SW 1271 (cell line): Measurements from ENCODE around the gene INHBC.

Source experiments
- DNase-seq, 2 experiments: peaks; one replicate each; lab custom pipeline; 2025; lab: John Stamatoyannopoulos, UW

Gene INHBC

DNA sequence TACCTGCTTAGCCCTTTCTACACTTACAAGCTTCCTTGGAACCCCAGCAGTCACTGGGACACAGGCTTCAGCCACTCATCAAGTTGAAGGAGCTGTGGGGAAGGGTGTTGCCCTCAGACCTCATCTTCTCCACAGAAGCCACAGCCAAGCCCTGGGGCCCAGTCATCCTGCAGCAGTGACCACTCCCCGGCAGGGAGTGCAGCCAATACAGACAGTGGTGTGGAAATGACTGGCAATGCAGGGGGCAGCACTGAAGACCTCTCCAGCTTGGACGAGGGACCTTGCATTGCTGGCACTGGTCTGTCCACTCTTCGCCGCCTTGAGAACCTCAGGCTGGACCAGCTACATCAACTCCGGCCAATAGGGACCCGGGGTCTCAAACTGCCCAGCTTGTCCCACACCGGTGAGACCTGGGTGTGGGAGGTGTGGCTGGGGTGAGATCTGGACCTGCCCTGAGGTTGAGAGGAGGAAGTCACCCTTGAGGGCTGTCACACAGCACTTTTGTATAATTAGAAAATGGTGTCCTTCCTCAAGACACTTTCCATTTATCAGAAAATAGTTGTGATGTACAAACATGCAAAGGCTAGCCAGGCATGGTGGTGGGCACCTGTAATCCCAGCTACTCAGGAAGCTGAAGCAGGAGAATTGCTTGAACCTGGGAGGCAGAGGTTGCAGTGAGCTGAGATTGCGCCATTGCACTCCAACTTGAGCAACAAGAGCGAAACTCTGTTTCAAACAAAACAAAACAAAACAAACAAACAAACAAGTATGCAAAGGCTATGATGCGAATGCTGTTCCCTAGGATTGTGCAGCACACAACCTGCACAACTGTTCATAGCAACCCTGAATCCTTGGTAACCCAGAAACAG is 34.9 kb downstream of the INHBC start:
- no peak for DNase-seq

- no peak for DNase-seq
Measured at GRCh38 chr12:57470286-57470969, 35.8 kb downstream of the INHBC start.

DNA sequence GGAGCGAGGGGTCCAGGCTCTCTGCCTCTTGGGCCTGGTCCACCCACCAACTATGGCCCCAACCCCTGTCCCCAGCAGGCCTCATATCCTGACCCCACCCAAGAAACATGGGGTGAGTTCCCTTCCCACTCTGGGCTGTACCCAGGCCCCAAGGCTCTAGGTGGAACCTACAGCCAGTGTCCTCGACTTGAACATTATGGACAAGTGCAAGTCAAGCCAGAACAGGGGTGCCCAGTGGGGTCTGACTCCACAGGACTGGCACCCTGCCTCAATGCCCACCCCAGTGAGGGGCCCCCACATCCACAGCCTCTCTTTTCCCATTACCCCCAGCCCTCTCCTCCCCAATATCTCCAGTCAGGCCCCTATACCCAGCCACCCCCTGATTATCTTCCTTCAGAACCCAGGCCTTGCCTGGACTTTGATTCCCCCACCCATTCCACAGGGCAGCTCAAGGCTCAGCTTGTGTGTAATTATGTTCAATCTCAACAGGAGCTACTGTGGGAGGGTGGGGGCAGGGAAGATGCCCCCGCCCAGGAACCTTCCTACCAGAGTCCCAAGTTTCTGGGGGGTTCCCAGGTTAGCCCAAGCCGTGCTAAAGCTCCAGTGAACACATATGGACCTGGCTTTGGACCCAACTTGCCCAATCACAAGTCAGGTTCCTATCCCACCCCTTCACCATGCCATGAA is 36.5 kb downstream of the INHBC start:
- no peak for DNase-seq

- DNase-seq, result no peak
Measured at GRCh38 chr12:57471661-57472060, 37.1 kb downstream of the INHBC start.

- no peak for DNase-seq
Measured at GRCh38 chr12:57472391-57472790, 37.8 kb downstream of the INHBC start.

DNA sequence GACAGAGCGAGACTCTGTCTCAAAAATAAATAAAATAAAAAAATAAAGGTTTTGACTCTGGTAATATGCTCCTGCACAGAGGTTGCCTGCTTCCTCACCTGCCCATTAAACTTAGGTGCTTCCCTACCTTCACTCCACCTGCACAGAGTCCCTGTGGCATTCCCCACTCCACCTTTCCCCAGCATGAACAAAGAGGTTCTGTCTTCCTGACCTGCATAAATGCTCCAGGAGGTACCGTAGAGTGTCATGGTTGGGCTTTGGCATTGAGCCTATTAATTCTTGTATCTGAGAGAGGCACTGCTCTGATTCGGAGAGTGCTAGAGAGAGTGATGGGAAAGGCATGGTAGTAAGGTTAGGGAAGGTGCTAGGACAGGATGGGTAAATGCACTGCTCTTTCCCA is 38.8 kb downstream of the INHBC start:
- no peak for DNase-seq

- DNase-seq, result no peak
Measured at GRCh38 chr12:57473886-57474285, 39.3 kb downstream of the INHBC start.

GRCh38 chr12:57474430-57474829 is 39.8 kb downstream of the INHBC start:
- DNase-seq, result no peak

DNA sequence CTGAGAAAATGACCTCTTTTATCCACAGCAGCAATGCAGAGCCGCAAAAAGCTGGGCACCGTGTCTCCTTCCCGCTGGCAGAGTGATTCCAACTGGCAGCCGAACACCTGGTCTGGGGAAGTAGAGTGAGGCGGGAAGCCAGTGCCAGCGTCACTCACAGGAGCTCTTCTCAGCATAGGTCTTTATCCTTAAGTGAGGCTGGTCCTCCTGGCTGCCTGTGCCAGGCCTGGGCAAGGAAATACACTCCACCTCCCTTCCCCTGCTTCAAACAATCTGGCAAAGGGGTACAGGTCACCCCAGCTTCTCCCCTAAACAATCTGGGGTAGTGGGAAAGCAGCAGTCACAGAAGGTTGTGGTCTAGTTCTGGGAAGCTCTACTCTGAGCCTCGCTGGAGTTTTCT is 40.3 kb downstream of the INHBC start:
- no peak for DNase-seq

DNA sequence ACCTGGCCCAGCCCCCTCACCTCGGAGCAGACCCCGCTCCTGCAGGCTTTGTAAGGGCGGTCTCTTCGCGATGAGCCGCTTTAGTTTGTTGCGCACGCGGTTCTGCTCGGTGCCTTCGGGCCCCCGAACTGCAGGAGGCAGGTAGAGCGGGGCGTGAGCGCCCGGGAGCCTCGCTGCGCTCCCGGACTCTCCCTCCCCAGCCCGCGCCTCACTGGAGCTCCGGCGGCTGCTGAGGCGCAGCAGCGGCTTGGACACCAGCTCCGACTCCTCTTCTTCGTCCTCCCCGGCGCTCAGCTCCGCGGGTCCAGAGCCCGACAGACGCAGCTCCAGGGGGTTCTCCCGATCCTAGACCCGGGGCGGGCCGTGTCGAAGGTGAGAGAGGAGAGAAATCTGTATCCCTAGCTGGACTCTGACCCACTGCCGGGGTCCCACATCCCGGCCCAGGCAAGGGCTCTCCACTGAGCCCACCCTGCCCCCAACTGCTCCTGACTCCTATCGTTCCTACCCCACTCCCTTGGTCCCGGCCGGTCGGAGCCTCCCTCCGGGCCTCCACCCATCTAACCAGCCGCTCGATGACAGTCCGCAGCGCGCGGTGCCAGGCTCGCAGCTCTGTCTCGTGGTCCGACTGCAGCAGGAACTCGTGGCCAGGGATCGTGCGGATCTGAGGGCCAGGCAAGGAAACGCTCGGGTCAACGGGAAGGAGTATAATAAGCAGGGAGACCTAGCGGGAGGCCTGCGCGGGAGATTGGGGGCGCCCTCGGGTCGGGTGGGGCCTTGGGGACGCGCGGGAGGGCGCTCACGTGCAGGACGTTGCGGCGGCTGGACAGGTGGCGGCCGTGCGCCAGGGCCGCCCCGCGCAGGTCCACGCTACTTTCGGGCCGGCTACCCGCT is 40.9 kb downstream of the INHBC start:
- DNase-seq, result no peak

DNA sequence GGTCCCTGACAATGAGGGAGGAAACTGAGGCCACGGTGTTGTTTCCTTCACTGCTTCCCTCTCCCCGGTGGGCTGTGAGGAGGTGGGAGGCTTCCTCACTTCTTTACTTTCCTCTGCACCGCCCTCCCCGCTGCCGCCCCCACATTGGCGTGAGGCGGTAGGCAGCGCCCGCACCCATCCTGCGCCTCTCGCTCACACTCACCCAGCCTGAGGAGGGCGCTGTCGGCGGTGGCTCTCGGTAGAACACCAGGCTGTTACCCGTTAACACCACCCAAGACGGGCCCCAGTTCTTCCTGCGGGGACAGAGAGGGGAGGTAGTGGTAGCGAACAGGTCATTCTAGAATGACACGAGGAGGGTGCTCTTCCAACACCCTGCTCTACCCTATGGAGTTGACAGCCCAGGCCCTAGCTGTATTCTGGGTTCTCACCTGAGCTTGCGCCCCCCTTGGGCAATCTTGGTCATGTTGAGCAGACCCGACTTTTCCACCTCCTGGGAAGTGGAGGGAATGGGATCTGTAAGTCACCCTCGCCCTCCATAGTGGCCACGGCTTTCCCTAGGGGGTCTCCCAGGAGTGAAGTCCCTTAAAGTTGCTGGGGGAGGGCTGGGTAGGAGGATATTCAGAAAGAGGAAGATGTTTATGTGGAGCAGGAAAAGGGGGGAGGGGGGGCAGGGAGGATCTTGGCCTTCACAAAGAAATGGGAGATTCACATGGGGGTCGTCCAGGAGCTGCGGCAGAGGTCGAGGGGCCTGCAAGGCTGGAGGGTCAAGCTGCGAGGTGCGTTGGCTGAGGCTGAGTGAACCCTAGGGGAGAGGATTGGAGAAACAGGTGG is 41.8 kb downstream of the INHBC start:
- DNase-seq, result no peak

DNA sequence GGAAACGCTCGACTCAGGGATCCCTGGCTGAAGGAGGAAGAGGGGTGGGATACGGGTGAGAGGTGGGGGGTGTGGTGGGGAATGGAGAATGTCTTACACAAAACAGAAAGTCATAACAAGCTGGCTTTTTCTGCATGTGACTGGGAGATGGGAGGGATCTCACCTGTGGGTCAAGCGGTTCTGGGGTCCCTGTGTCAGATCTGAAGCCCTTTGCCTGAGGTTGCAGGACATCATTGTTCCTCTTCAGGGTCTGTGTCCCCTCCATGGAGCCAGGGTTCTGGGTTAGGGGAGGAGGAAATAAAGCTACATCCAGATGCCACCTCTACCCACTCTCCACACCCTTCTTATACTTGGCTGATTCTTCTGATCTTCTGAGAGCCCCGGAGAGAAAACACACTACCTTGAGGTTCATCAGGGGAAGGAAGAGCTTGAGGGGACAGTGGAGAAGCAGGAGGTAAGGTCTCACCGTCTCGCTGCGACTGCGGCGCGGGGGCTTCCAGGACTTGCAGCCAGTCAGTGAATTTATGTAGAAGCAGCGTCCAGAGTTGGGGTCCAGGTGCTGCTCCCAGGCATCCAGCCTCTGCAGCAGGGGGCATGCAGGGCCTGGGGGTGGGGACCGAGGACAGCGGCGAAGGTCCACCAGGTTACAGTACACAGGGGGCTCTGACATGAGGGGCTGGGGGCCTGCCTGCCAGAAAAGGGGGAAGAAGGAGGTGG is 42.6 kb downstream of the INHBC start:
- no peak for DNase-seq

GRCh38 chr12:57477710-57478681 is 43.4 kb downstream of the INHBC start:
- DNase-seq, result no peak

GRCh38 chr12:57479043-57479375 is 44.4 kb downstream of the INHBC start:
- DNase-seq, result no peak

DNA sequence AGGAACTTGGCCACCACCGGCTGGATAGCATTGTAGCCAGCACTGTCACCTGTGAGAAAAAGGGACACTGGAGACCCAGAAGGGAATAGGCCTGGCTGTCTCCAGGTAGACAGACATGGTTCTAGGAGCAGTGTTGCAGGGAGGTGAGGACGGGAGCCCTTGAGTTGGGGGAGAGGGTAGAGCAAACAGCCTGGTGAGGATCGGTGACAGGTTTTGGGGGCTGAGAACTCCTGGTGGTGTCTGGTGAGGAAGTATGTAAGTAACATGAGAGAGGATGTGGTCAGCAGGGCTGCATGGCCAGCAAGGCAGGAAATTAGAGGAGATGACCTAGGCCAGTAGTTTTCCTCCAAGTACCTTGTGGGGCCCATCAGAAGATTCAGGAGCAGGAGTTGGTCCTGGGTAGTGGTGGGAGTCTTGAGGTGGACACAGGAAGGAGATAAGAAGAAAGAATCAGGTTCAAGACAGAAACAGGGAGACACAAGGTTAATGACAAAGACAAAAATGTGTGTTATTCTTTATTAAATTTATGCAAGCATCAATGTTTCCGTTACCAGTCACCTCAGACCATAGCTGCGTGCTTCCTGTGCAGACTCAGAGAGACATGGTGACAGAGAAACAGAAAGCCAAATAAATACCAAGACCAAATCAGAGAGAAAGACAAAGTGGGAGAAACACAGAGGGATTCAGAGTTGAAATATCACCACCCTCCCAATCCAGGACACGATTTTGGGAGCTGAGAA is 45.0 kb downstream of the INHBC start, which contains the start of gene ARHGAP9:
TSS of gene ARHGAP9 (minus strand) at position 491 of the 740 bp plus-strand sequence. CDS start at position 31, 460 bp downstream.
- DNase-seq, result no peak

DNA sequence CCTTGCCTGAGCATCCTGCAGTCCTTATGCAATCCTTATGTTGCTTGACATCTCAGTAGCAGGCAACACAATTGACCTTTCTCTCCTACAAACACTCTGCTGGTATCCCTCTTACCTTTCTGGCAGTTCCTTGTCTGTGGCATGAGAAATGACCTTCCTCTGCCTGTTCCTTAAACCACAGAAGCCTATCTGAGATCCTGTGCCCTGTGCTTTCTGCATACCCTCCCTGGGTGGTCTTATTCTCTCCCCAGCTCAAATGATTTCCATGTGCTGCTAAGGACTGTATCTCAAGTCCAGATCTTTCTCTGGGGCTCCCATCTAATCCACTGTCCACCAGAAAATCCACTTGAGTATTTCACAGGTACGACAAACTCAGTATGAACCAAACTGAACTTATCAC is 47.1 kb downstream of the INHBC start:
- no peak for DNase-seq

DNA sequence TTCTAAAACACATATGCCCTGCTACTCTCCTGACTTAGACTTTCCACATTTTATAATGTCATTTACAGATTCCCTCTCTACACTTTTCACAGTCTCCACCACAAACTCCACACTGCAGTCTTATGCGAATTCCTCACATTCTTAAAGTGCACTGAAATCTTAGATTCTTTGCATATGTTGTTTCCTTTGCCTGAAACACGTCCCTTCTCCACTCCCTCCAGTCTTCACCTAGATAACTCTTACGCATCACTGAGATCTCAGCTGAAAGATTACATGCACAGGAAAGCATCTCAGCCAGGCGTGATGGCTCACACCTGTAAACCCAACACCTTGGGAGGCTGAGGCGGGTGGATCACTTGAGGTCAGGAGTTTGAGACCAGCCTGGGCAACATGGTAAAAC is 48.9 kb downstream of the INHBC start:
- DNase-seq, result no peak

DNA sequence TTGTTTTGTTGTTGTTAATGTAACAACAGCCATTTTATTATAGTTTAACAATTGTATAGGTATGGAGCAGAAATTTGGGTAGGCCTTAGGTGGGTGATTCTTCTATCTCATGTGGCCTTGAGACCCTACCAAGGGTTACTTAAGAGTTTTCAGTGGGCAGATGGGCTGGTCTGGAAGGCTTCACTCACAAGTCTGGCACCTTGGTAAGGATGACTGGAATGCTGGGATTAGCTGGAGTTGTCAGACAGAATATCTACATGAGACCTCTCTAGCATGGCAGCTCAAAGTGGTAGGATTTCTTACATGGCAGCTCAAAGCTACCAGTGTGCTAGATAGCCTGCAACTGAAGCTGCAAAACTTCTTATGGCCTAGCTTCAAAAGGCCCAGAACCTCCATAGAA is 51.1 kb downstream of the INHBC start:
- DNase-seq, result no peak
